ENCODE data around the gene DUSP12. TPM values are rescaled to one million over a fixed set of nuclear protein-coding genes. Genes with fewer than 3 reads are reported as not detected.

Gene DUSP12
- total RNA-seq, 1 experiment from 2014 or later = 23.6 TPM

DNA sequence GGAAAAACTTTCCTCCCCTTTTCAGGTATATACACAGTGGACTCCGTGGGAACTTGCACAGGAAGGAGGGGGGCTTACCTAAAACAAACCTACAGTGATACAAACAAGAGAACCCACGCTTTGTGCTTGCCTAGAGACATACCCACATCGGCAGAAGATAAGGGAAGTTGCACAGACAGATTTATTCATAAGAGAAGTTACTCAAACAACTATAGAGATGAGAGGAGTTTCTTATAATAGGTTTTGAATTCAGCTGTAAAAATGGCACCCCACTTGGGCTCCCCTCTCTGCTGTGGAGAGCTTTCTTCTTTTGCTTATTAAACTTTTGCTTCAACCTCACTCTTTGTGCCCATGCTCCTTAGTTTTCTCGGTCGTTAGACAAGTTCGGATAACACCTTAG, 1.8 kb upstream of the DUSP12 start:
- no peak for DNase-seq
- intact Hi-C loops (cut with micrococcal nuclease; ENCODE audit: unreplicated experiment) = loop anchor here (2.0 to 10.0 kb wide), 2 partner anchors 21 to 353 kb away; no protein-coding TSS in a partner anchor
- ChIA-PET CTCF (no interaction called here), POLR2A (ENCODE audit: unreplicated experiment) (no interaction called here)
- Histone ChIP-seq H2AFZ (no peak overlapping the region), H3K4me2 (no peak overlapping the region), H3K4me1 (replicated peaks; ENCODE audit: insufficient read depth) (peaks cover 23% of the 10 kb centered on the region), H3K27me3 (ENCODE audit: insufficient read depth, low read depth) (no peaks in the 10 kb centered on the region), H3K9me3 (ENCODE audit: insufficient read depth, low read depth) (no peaks in the 10 kb centered on the region), H3K36me3 (ENCODE audit: low read depth) (peaks cover 11% of the 10 kb centered on the region; the same call in 1 of the 2 replicates), H3K4me3 (no peak overlapping the region), H3K79me2 (ENCODE audit: low read depth) (peaks cover 35% of the 10 kb centered on the region), H3K27ac (no peak overlapping the region), H3F3A (ENCODE audit: insufficient read depth, low read depth) (no peaks in the 10 kb centered on the region), H4K20me1 (ENCODE audit: insufficient read depth) (0 out of 2 replicates have a peak, but pooled peaks cover 5% of the 10 kb centered on the region), H3K9me2 (ENCODE audit: insufficient read depth) (no peaks in the 10 kb centered on the region)
- no TSS peak for BruUV-seq (replicated peaks)
- TF ChIP-seq, protein P1, sequence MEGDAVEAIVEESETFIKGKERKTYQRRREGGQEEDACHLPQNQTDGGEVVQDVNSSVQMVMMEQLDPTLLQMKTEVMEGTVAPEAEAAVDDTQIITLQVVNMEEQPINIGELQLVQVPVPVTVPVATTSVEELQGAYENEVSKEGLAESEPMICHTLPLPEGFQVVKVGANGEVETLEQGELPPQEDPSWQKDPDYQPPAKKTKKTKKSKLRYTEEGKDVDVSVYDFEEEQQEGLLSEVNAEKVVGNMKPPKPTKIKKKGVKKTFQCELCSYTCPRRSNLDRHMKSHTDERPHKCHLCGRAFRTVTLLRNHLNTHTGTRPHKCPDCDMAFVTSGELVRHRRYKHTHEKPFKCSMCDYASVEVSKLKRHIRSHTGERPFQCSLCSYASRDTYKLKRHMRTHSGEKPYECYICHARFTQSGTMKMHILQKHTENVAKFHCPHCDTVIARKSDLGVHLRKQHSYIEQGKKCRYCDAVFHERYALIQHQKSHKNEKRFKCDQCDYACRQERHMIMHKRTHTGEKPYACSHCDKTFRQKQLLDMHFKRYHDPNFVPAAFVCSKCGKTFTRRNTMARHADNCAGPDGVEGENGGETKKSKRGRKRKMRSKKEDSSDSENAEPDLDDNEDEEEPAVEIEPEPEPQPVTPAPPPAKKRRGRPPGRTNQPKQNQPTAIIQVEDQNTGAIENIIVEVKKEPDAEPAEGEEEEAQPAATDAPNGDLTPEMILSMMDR (conservative IDR thresholded peaks at IDR 0.05) = no peak
- no peak for TF ChIP-seq EZH2 (IDR thresholded peaks at IDR 0.05; ENCODE audit: low read depth)

DNA sequence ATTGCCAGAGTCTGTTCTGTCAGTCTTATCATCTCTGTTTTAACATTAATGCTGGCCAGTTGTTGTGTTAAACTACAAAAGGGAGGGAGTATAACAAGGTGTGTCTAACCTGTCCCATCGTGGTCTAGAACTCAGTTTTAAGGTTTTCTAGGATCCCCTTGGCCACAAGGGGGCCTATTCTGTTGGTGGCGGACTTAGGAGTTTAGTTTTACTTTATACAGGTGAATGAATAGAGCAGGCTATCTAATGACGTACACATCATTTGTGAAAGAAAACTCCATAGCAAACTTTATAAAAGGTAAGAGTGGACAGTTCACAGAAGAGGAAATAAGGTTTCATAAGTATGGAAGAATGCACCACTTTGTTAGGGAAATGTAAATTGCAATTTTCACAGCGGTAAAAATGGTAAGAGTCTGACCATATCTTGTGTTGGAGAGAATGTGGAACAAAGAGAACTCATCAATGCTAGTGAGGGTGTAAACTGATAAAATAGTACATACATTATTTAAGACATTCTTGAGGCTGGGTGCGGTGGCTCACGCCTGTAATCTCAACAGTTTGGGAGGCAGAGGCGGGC, 14.0 kb downstream of the DUSP12 start:
- no peak overlapping the region for H3K4me3 ChIP-seq
- H3K27me3 ChIP-seq (ENCODE audit: insufficient read depth, low read depth) = no peaks in the 10 kb centered on the region
- 0 out of 2 replicates have a peak, but pooled peaks cover 1% of the 10 kb centered on the region for H4K20me1 ChIP-seq (ENCODE audit: insufficient read depth)
- no peaks in the 10 kb centered on the region for H3K36me3 ChIP-seq (ENCODE audit: low read depth)
- peaks cover 14% of the 10 kb centered on the region; the same call in 1 of the 2 replicates for H3F3A ChIP-seq (ENCODE audit: insufficient read depth, low read depth)
- no peak for DNase-seq
- ChIA-PET POLR2A (ENCODE audit: unreplicated experiment) (no interaction called here), CTCF (interaction anchor here (0.7 kb wide), 1 partner anchor 633 kb away, joined by 8 read pairs; no protein-coding TSS in a partner anchor)
- TF ChIP-seq, protein P1 (conservative IDR thresholded peaks at IDR 0.05) = peak; percentile 71
- no peak for TF ChIP-seq EZH2 (IDR thresholded peaks at IDR 0.05; ENCODE audit: low read depth)
- peak overlapping the region; percentile 90 for H3K4me2 ChIP-seq
- no peak overlapping the region for H2AFZ ChIP-seq
- H3K27ac ChIP-seq = 0 out of 2 replicates have a peak overlapping the region, but pooled peaks have one; percentile 90
- intact Hi-C loops (cut with micrococcal nuclease; ENCODE audit: unreplicated experiment) = loop anchor here (10.0 kb wide), 1 partner anchor 539 kb away; the partner anchor contains the start of genes APOA2 and TOMM40L
- H3K9me3 ChIP-seq (ENCODE audit: insufficient read depth, low read depth) = no peaks in the 10 kb centered on the region
- peaks cover 30% of the 10 kb centered on the region for H3K79me2 ChIP-seq (ENCODE audit: low read depth)
- peaks cover 11% of the 10 kb centered on the region for H3K4me1 ChIP-seq (replicated peaks; ENCODE audit: insufficient read depth)
- no peaks in the 10 kb centered on the region for H3K9me2 ChIP-seq (ENCODE audit: insufficient read depth)
- BruUV-seq (replicated peaks) = no TSS peak

DNA sequence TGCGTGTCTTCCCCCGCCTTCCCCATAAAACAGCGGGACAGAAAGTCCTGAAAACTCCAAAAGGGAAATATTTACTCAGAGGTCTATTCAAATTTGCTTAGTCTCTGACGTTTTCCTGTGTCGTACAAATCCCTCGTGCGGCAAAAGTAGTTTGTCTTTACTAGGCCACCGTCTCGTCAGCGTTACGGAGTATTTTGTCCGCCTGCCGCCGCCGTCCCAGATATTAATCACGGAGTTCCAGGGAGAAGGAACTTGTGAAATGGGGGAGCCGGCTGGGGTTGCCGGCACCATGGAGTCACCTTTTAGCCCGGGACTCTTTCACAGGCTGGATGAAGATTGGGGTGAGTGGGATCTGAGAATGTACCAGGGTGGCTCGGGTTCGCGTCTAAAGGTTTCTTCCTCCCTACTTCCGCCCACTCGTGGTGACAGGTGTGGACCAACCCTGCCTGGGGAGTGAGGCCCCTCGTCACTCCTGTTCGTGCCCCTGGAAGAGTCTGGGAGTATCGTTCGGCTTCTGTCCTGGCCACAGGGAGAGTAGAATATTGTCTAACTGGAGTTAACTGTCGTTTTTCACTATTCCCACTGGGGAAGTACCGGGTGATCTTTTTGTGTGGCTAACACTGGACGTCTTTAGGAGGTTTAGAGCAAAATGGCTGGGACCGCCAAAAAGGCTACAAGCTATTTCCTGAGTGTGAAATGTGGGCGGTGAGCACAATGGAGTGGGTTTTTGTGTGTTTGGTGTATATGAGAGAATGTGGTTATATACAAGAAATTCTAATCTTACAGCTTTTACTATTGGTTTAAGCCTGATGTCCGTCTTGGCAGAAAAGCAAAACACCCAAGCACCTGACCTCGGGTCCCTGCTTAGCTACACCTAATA, 16.8 kb downstream of the DUSP12 start, which contains the start of gene ATF6:
TSS of gene ATF6 (plus strand) at position 219 of the 880 bp plus-strand sequence. CDS start at position 260, 41 bp downstream.
- Histone ChIP-seq H3K27ac (peak within 1 kb of the TSS; percentile 90), H3K9me3 (ENCODE audit: insufficient read depth, low read depth) (no peaks in the 10 kb centered on the region), H3K4me1 (replicated peaks; ENCODE audit: insufficient read depth) (peaks cover 11% of the 10 kb centered on the region), H3K27me3 (ENCODE audit: insufficient read depth, low read depth) (no peaks in the 10 kb centered on the region), H3K4me2 (peak within 1 kb of the TSS; percentile 90), H2AFZ (peak within 1 kb of the TSS; percentile 91), H3F3A (ENCODE audit: insufficient read depth, low read depth) (peaks cover 5% of the 10 kb centered on the region; the same call in 1 of the 2 replicates), H3K36me3 (ENCODE audit: low read depth) (no peaks in the 10 kb centered on the region), H3K79me2 (ENCODE audit: low read depth) (peaks cover 57% of the 10 kb centered on the region), H4K20me1 (ENCODE audit: insufficient read depth) (0 out of 2 replicates have a peak, but pooled peaks cover 6% of the 10 kb centered on the region), H3K4me3 (peak within 1 kb of the TSS; percentile 74), H3K9me2 (ENCODE audit: insufficient read depth) (no peaks in the 10 kb centered on the region)
- BruUV-seq (replicated peaks) = TSS peak; percentile 68
- TF ChIP-seq EZH2 (IDR thresholded peaks at IDR 0.05; ENCODE audit: low read depth) = no peak
- TF ChIP-seq, protein P1 (conservative IDR thresholded peaks at IDR 0.05) = no peak
- ChIA-PET POLR2A (ENCODE audit: unreplicated experiment) (interaction anchor here (0.6 to 0.7 kb wide), 3 partner anchors 17 to 1082 kb away, joined by 3 to 11 read pairs (median 5); partner anchors contain the start of gene DUSP12), CTCF (interaction anchor here (0.6 to 1.1 kb wide), 3 partner anchors 17 to 28 kb away, joined by 3 to 7 read pairs (median 3); partner anchors contain the start of gene DUSP12)
- intact Hi-C loops (cut with micrococcal nuclease; ENCODE audit: unreplicated experiment) = loop anchor here (10.0 kb wide), 1 partner anchor 542 kb away; the partner anchor contains the start of genes APOA2 and TOMM40L
- DNase-seq = peak; percentile 83 to 88

All from PC-9 (cell line).